IPS-NIHi7 (cell line): ENCODE data around the gene RAB3GAP1.
A peak's percentile ranks its signal among the peaks of the same experiment; 100 is the strongest.
"Not testable (repeated sequence)": the region's sequence is repeated elsewhere in the genome, so short reads cannot be mapped to it uniquely, and the experiment has no call there.

Source experiments
- DNase-seq: peaks from one replicate; pipeline ENCODE4 v3.0.0; 2012; ENCODE audit warnings: mixed read lengths; ENCODE audit errors: extremely low spot score

RAB3GAP1 gene

DNA sequence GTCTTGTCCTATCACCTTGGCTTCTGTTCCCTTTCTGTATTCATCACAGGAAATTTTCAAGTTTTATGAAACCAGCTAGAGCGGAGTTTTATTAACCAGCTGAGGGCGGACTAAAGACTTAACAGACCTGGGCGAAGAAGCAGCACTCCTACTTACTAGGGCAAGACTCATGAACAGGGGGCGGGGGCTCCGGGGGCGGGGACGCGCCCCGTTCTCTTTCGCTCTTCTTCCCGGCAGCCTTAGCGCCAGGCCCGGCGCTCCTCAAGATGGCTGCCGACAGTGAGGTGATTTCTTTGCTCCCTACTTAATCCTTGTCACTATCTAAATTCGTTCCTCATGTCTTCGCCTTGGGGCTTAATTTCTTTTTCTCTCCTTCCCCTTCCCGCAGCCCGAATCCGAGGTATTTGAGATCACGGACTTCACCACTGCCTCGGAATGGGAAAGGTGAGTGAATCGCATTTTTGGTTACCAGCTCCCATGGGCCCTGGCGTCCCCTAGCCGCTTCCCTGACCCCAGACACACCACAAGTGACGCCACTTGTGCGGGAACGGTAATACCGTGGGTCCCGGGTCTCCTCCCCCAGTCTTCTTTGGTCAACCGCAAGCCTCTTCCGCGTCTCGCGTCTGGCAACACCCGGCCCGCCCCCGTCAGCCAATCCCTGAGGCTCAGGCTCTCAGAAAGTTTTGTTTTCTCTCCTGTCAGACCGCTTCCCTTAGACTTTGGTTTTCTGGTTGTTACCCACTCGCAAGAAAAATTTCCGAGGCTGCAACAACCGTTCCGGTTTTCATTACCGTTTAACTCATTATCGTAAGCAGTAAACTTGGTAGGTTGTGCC is at the start of gene RAB3GAP1:
Gene RAB3GAP1 (plus strand): TSS at position 251 of the 835 bp plus-strand sequence. CDS start 16 bp downstream, at position 267.
- DNase-seq = peak; percentile 95

GRCh38 chr2:135002836-135003235 is 49.3 kb upstream of the RAB3GAP1 start:
- DNase-seq = no peak

GRCh38 chr2:135004005-135004746 is 47.9 kb upstream of the RAB3GAP1 start:
- peak; percentile 93 for DNase-seq

DNA sequence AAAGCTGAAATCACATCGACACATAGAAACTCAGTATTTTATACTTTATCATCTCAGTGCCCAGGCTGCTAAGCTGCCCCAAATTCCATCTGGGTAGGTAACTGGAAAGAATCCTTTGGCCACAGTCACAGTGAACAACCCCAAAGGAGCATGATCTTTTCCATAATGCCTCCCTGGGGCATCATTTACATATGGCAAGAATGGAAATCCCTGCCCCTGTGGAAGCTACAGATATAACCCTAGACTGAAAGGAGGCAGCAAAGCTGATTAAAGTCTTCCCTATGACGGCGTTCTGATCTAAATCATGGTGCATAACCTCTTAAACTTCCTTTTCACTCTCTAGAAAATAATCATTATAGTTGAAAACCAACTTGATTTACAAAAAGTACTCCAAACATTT is 46.3 kb upstream of the RAB3GAP1 start:
- DNase-seq = no peak

DNA sequence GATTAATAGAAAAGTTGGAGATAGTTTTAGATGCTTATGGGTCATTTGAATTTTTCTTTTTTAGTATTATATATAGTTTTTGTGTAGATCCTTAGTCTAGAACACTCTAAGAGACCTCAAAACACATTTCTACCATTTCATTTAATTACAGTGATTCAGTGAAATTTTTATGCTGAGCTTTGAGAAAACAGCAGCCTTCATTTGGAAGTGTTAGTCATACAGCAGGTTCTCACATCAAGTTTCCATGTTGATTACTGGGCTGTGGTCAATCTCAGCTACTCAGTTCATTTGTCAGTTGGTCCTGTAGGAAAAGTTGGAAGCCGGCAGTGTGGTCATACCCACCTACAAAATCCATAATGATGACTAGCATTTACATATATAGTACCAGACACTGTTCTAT is 42.8 kb upstream of the RAB3GAP1 start:
- no peak for DNase-seq

DNA sequence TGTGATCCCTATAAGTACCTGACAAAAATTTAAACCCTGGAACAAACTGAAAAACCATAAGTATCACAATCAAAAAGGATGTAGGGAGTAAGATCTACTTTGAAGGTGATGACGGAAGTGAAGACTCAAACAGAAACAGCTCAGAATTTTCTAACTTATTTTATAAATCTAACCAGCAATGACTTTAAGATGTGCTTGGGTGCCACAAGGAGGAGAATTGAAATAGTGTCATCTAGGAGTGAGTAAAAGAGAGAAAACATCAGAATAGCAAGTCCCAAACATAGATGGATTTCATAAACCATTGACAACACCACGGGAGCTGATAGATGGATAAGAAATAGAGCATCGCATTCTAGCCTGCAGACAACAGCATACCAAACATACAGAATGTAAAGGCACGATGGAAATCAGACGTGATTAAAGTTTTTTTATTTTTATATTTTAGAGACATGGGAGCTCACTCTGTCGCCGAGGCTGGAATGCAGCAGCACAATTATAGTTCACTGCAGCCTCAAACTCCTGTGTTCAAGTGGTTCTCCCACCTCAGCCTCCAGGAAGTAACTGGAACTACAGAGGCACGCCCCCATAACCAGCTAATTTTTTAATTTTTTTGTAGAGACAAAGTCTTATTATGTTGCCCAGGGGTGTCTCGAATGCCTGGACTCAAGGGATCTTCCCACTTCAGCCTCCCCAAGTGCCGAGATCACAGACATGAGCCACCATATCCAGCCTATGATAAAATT is 41.7 kb upstream of the RAB3GAP1 start:
- no peak for DNase-seq

DNA sequence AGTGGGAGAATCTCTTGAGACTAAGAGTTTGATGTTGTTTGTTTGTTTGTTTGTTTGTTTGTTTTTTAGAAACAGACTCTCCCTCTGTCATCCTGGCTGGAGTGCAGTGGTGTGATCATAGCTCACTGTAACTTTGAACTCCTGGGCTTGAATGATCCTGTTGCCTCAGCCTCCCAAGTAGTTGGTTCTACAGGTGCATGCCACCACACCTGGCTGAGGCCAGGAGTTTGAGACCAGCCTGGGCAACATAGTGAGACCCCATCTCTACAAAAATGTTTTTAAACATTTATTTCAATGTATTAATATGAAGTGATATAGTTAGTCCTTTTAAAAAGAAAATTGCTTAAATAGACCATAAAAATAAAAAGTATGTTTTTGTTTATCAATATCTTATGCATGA is 40.5 kb upstream of the RAB3GAP1 start:
- DNase-seq = no peak

DNA sequence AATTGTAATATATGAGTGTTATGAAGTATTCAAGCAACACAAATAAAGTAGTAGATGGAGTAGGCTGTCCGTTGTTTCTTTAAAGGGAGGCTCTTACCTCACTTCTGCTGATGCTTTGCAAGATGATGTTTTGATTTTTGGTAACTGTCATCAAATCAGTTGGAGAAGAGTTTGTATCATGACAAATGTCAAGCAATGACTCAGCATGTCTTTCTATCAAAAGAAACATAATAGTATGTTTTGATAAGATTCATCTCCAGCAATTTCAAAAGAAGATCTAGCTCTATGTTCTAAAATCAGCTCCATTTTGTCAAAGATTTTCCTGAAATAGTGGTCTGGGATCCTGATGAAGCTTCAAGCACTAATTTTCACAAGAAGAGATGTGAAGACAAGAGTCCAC is 30.5 kb upstream of the RAB3GAP1 start:
- DNase-seq = no peak

DNA sequence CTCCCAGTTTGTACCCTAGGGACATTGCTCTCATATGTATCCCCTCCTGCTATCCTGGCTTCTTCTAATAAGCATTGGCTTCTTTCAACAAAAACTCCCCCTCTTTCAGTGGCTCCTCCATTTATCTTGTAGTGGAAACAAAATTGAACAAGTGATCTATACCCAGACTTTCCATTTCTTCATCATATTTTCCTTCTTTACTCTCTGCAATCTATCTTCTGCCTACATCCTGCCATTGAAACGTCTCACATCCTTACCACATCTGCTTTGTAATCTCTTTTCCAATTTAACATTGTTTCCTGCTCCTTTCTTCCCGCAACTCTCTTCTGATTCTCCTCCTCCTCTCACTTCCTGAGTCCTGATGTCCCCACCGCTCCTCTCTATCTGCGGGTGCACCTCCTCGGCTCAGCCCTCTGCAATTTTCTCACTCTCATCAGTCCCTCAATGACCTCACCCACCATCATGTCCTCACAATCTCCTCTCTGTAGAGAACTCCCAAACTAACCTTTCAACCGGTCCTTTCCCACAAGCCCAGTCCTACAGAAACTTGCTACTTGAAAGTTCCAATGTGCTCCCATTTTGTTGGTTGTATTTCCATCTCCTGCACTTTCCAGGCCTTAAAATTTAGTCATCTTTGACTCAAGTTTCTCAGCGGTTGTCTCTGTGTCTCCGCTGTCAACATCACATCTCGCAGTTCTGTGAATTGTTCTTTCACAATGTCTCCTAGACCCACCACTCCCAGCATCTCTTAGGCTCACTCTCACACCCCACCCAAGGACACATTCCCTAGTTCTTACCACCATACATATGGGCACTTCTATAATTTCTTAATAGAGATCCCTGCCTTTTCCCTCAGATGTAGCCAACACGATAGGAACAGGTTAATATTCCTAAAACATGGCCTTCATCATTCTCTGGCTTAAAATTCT is 28.9 kb upstream of the RAB3GAP1 start:
- no peak for DNase-seq

DNA sequence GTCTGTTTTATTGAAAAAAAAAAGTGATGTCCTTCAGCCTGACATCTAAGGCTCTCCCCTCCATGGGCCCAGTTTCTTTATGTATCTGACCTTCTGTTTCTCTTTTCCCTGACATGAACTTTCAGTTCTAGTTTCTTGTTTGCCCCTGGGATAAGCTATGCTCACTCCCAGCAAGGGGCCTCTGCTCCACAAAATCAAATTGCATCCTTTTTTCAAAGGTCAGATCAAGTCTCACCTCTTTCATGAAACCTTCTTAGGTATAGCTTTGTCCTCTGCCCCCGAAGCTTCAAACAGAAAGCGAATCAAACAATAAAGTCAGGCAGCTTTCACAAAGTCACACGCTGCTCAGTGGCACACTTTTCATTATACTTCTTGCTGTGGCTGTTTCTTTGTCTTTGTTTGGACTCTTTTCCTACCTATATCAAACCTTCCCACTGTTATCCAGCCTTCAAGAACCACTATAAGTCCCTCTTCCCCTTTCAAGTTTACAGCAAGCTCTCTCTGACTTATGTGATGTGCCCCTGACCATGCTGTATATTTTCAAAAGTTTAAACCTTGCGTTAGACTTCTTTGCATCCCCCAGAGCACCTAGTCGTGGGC is 28.1 kb upstream of the RAB3GAP1 start:
- no peak for DNase-seq

- no peak for DNase-seq
Observed at GRCh38 chr2:135029481-135030134, 22.5 kb upstream of the RAB3GAP1 start.

DNA sequence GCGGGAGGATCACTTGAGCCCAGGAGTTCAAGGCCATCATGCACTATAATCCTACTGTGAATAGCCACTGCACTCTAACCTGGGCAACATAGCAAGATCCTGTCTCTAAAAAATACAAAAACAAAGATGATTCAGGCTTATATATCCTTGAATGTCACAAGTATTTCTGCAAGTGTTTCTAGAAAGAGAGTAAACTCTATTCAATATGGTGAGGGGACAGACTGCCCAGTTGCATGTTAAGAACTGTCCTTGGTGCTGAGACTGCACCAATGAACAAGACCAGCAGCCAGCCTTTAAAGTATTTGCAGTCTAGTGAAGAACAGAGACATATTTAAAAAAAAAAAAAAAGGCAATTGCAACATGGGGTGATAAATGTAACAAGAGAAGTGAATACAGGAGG is 21.3 kb upstream of the RAB3GAP1 start:
- peak; percentile 59 for DNase-seq

- not testable (repeated sequence) for DNase-seq
Observed at GRCh38 chr2:135033216-135033615, 18.9 kb upstream of the RAB3GAP1 start.

- no peak for DNase-seq
Observed at GRCh38 chr2:135037831-135038230, 14.3 kb upstream of the RAB3GAP1 start.

DNA sequence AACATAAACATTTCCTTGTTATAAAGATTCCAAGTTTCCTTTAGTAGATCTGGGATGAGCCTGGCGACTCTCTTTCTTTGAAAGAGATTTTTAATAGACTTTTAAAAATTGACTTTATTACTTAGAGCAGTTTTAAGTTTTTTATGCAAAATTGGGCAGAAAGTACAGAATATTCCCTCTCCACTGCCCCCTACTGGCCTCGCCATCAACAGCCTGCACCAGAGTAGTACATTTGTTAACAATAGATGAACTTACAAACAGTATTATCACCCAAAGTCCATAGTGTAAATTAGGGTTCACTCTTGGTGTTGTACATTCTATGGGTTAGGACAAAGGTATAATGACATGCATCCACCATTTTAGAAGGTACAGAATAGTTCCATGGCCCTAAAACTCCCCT is 8.7 kb upstream of the RAB3GAP1 start:
- DNase-seq = no peak

DNA sequence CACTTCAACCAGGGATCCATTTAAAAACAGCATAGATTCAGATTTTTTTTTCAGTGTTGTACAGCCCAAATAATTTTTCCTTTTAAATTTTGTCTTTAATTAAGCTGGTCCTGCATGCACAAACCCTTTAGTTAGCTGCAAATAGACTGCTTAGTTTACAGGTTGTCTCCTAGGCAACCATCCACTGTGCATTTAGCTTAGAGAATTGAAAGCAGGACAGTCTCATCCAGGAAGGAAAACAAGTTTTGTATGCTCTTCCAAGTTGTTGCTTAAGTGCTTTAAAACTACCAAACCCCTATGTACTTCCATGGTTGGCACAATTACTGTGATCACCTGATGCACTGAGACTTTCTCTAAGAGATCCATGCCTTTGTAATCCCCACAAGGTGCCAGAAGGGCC is 4.8 kb upstream of the RAB3GAP1 start, which contains the start of gene MAP3K19:
Gene MAP3K19 (minus strand): TSS at position 148 of the 400 bp plus-strand sequence. CDS start 22,800 bp downstream, outside the sequence.
- no peak for DNase-seq

GRCh38 chr2:135048122-135048521 is 4.0 kb upstream of the RAB3GAP1 start:
- no peak for DNase-seq

DNA sequence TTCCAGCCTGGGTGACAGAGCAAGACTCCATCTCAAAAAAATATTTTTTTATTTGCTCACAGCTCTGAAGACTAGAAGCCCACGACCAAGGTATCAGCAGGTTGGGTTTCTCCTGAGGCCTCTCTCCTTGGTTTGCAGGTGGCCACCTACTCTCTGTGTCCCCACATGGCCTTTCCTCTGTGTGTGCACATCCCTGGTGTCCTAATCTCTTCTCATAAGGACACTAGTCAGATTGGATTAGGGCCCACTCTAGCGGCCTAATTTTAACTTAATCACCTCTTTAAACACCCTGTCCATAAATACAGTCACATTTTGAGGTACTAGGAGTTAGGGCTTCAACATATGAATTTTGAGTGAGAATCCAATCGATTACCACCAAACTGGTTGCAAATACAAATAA is 2.0 kb upstream of the RAB3GAP1 start:
- DNase-seq = no peak

DNA sequence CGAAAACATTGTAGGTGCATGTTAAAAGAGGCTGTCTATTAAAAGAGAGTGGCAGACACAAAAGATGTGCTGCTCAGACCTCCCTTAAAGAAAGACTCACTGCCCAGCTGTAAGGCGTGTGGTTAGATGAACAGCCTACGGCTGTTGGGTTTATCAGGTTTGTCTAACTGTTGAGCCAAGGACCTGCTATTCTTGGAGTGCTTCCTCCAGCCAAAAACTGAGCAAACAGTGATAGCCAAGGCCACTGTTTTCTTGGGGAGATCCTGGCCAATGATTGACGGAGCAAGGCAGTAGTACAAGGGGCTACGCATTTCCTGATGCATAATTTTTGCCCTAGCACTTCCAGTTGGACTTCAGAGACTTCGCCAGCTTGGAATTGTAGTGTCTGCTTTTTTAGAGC is 1.4 kb upstream of the RAB3GAP1 start:
- DNase-seq = no peak

GRCh38 chr2:135052997-135053474 is 944 bp downstream of the RAB3GAP1 start:
- no peak for DNase-seq
